Measurements from ENCODE around the gene LLGL1.

DNA sequence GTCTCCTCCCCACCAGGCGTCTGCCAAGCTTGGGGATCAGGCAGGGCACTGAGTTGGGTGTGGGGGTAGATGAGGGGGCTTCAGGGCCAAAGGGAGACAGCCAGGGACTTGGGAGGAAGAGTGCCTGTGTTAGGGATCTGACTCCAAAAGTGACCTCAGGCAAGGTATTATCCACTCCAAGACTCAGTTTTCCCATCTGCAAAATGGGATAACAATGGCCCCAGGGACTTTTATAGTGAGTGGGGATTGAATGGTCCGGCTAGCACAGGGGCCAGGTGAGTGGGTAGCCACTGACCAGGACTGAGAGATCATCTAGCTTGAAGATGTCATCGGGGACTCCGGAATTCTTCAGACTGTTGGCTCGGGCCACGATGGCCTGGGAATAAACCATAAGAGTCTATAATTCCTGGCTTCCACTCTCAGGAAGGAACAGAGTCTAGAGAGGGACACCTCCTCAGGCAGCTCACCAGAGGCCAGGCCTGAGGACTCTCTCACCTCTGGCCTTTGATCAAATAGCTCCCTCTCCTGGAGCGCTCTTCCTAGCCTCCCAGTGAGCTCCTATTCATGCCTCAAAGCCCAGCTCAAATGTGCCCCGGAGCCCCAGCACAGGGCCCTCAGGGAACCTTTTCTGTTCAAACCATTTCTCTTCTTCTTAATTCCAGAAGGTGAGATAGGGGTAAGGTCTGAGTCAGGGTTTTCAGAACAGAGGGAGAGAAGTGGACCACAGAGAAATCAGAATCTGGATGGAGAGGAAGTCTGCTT is 29.6 kb downstream of the LLGL1 start:
- TF ChIP-seq, protein P1, sequence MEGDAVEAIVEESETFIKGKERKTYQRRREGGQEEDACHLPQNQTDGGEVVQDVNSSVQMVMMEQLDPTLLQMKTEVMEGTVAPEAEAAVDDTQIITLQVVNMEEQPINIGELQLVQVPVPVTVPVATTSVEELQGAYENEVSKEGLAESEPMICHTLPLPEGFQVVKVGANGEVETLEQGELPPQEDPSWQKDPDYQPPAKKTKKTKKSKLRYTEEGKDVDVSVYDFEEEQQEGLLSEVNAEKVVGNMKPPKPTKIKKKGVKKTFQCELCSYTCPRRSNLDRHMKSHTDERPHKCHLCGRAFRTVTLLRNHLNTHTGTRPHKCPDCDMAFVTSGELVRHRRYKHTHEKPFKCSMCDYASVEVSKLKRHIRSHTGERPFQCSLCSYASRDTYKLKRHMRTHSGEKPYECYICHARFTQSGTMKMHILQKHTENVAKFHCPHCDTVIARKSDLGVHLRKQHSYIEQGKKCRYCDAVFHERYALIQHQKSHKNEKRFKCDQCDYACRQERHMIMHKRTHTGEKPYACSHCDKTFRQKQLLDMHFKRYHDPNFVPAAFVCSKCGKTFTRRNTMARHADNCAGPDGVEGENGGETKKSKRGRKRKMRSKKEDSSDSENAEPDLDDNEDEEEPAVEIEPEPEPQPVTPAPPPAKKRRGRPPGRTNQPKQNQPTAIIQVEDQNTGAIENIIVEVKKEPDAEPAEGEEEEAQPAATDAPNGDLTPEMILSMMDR (conservative IDR thresholded peaks at IDR 0.05; ENCODE audit: low read depth, low read length): no peak
- TF ChIP-seq EZH2 (IDR thresholded peaks at IDR 0.05; ENCODE audit: borderline replicate concordance, low read depth, low read length, poor library complexity, severe bottlenecking): no peak
